Stimulated activated CD4-positive, alpha-beta T cell treated with anti-CD3 and anti-CD28 coated beads, TNF-alpha, amount 100 ng/mL, for 24 hours (primary cell): ENCODE measurements around the gene AGBL1.

ENCODE experiments used
- DNase-seq, 3 experiments: peaks; one replicate each; pipeline ENCODE4 v3.0.0-alpha.2; 2020; ENCODE audit warnings: low read depth in 3 of 3

Gene AGBL1

GRCh38 chr15:86079508-86080266, at the start of gene AGBL1:
Gene AGBL1, plus strand, starts transcription at chr15:86079871.
- no peak for DNase-seq

- no peak for DNase-seq
These were observed 44.8 kb upstream of the AGBL1 start for GRCh38 chr15:86034904-86035303.

- no peak for DNase-seq
These were observed 43.4 kb upstream of the AGBL1 start for GRCh38 chr15:86036243-86036642.

- no peak for DNase-seq
These were observed 41.2 kb upstream of the AGBL1 start for GRCh38 chr15:86038491-86038890.

- no peak for DNase-seq
These were observed 39.2 kb upstream of the AGBL1 start for GRCh38 chr15:86040356-86041033.

- no peak for DNase-seq
These were observed 38.3 kb upstream of the AGBL1 start for GRCh38 chr15:86041399-86041798.

- no peak for DNase-seq
These were observed 37.4 kb upstream of the AGBL1 start for GRCh38 chr15:86042226-86042625.

GRCh38 chr15:86044981-86045380, 34.7 kb upstream of the AGBL1 start:
- no peak for DNase-seq

- DNase-seq = no peak
These were observed 25.3 kb upstream of the AGBL1 start for GRCh38 chr15:86054338-86054737.

GRCh38 chr15:86055688-86056087, 24.0 kb upstream of the AGBL1 start:
- DNase-seq = no peak

- DNase-seq = no peak
These were observed 19.8 kb upstream of the AGBL1 start for GRCh38 chr15:86059851-86060250.

GRCh38 chr15:86060674-86061073, 19.0 kb upstream of the AGBL1 start:
- no peak for DNase-seq

- DNase-seq = no peak
These were observed 18.1 kb upstream of the AGBL1 start for GRCh38 chr15:86061581-86061980.

- DNase-seq = no peak
These were observed 16.9 kb upstream of the AGBL1 start for GRCh38 chr15:86062646-86063243.

- DNase-seq = no peak
These were observed 16.1 kb upstream of the AGBL1 start for GRCh38 chr15:86063356-86064095.

GRCh38 chr15:86064326-86064725, 15.3 kb upstream of the AGBL1 start:
- DNase-seq = no peak

- no peak for DNase-seq
These were observed 13.4 kb upstream of the AGBL1 start for GRCh38 chr15:86066174-86066834.

- DNase-seq = no peak
These were observed 6.4 kb upstream of the AGBL1 start for GRCh38 chr15:86073281-86073680.

- DNase-seq = no peak
These were observed 3.2 kb upstream of the AGBL1 start for GRCh38 chr15:86076468-86076867.

- DNase-seq = no peak
These were observed 2.6 kb upstream of the AGBL1 start for GRCh38 chr15:86077070-86077469.

GRCh38 chr15:86080302-86080701, 631 bp downstream of the AGBL1 start:
- no peak for DNase-seq
